ENCODE data around the gene SLC16A4. TPM values are rescaled to one million over a fixed set of nuclear protein-coding genes. Genes with fewer than 3 reads are reported as not detected.

SLC16A4 gene
- total and polyA plus RNA-seq, 12 donors = 1.3 to 3.5 (median 2.4) TPM

GRCh38 chr1:110340207-110340468 lies 50.7 kb downstream of the SLC16A4 start:
- H3K9me3 ChIP-seq = no peaks in the 10 kb centered on the region
- peaks cover 16 to 74% (median 61%) of the 10 kb centered on the region in 9 donors for H3K4me1 ChIP-seq
- peaks cover 0 to 47% (median 5%) of the 10 kb centered on the region in 9 donors for H3K36me3 ChIP-seq
- DNase-seq (no peak), ATAC-seq (no peak)
- TF ChIP-seq, protein P1, sequence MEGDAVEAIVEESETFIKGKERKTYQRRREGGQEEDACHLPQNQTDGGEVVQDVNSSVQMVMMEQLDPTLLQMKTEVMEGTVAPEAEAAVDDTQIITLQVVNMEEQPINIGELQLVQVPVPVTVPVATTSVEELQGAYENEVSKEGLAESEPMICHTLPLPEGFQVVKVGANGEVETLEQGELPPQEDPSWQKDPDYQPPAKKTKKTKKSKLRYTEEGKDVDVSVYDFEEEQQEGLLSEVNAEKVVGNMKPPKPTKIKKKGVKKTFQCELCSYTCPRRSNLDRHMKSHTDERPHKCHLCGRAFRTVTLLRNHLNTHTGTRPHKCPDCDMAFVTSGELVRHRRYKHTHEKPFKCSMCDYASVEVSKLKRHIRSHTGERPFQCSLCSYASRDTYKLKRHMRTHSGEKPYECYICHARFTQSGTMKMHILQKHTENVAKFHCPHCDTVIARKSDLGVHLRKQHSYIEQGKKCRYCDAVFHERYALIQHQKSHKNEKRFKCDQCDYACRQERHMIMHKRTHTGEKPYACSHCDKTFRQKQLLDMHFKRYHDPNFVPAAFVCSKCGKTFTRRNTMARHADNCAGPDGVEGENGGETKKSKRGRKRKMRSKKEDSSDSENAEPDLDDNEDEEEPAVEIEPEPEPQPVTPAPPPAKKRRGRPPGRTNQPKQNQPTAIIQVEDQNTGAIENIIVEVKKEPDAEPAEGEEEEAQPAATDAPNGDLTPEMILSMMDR (IDR thresholded peaks at IDR 0.05) = no peak
- H3K27ac ChIP-seq = peak overlapping the region in 9 of 10 donors; percentile 59 to 99 (median 95)
- WGBS, 2 donors = 8 to 10% methylated on average over 9 of the region's 9 CpGs
- intact Hi-C loops (cut with DNase I) = loop anchor here in 3 of 10 donors (5.0 to 10.0 kb wide), 3 partner anchors 47 to 67 kb away; partner anchors contain the start of genes LAMTOR5 (in 1 of the 3) and SLC16A4 (in 1 of the 3)
- peak overlapping the region; percentile 54 to 98 (median 82) for H3K4me3 ChIP-seq
- H3K27me3 ChIP-seq = no peaks in the 10 kb centered on the region

DNA sequence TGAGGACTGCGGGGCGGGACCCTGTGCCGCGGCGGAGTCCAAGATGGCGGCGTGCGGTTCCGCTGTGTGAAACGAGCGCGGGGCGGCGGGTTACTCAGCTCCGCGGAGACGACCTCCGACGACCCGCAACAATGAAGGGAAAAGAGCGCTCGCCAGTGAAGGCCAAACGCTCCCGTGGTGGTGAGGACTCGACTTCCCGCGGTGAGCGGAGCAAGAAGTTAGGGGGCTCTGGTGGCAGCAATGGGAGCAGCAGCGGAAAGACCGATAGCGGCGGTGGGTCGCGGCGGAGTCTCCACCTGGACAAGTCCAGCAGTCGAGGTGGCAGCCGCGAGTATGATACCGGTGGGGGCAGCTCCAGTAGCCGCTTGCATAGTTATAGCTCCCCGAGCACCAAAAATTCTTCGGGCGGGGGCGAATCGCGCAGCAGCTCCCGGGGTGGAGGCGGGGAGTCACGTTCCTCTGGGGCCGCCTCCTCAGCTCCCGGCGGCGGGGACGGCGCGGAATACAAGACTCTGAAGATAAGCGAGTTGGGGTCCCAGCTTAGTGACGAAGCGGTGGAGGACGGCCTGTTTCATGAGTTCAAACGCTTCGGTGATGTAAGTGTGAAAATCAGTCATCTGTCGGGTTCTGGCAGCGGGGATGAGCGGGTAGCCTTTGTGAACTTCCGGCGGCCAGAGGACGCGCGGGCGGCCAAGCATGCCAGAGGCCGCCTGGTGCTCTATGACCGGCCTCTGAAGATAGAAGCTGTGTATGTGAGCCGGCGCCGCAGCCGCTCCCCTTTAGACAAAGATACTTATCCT lies 51.2 kb downstream of the SLC16A4 start:
- peaks cover 16 to 68% (median 55%) of the 10 kb centered on the region in 9 donors for H3K4me1 ChIP-seq
- intact Hi-C loops (cut with DNase I) = loop anchor here in 9 of 10 donors (1.0 to 10.0 kb wide), 6 partner anchors 48 to 68 kb away; partner anchors contain the start of genes LAMTOR5 (in 8 of the 9) and SLC16A4 (in 1 of the 9)

DNA sequence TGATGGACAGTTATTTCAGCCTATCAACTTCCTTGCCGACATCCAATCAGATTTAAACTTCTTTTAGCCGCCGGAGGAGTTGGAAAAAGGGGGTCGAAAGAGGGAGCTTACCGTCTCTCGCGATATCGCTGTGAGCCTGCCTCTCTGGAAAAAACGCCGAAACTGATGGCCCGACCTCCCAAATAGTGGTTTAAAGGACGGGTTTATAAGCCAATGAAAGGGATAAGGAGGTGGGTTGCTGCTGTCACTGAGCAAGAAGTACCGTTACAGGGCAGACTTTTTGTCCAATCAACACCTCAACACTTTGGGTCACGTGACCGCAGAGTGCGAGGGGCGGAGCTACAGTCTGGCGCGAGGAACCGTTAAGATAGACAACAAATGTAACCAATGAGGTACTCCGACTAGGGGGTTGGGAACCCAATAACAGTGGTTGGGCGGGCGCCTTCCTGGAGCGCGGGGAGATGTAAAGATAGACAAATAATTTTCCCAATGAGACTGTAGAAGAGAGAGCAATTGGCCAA lies 51.9 kb downstream of the SLC16A4 start, which contains the start of gene RBM15:
Gene RBM15 (plus strand): TSS at position 492 of the 521 bp plus-strand sequence. CDS start 29 bp downstream, at position 521.
- WGBS, 2 donors = 0% methylated on average over 25 of the region's 25 CpGs
- intact Hi-C loops (cut with DNase I) = loop anchor here in 7 of 10 donors (1.0 to 10.0 kb wide), 4 partner anchors 66 to 68 kb away; partner anchors contain the start of gene LAMTOR5 (in 7 of the 7)
- peaks cover 16 to 62% (median 49%) of the 10 kb centered on the region in 9 donors for H3K4me1 ChIP-seq

More for the DNA sequence above, 51.2 kb downstream of the SLC16A4 start:
- 0% methylated on average over 77 of the region's 77 CpGs for WGBS, 2 donors
- TF ChIP-seq, protein P1 (IDR thresholded peaks at IDR 0.05) = peak in 6 of 9 donors; percentile 6 to 51 (median 40)
- H3K9me3 ChIP-seq = no peaks in the 10 kb centered on the region
- ATAC-seq (peak in 5 of 8 donors; percentile 0 to 15 (median 5)), DNase-seq (peak; percentile 52 to 53)
- peak overlapping the region; percentile 54 to 98 (median 82) for H3K4me3 ChIP-seq
- H3K36me3 ChIP-seq = peaks cover 0 to 42% (median 5%) of the 10 kb centered on the region in 9 donors
- H3K27ac ChIP-seq = peak overlapping the region; percentile 39 to 99 (median 92)
- H3K27me3 ChIP-seq = no peaks in the 10 kb centered on the region

More for the DNA sequence above, 51.9 kb downstream of the SLC16A4 start, which contains the start of gene RBM15:
- peak within 1 kb of the TSS; percentile 54 to 98 (median 82) for H3K4me3 ChIP-seq
- no peaks in the 10 kb centered on the region for H3K9me3 ChIP-seq
- TF ChIP-seq, protein P1 (IDR thresholded peaks at IDR 0.05) = no peak
- H3K27ac ChIP-seq = peak within 1 kb of the TSS; percentile 95 to 100 (median 98)
- DNase-seq (peak; percentile 95 to 99), ATAC-seq (peak; percentile 82 to 91 (median 87))
- H3K36me3 ChIP-seq = peaks cover 0 to 36% (median 5%) of the 10 kb centered on the region in 9 donors
- H3K27me3 ChIP-seq = no peaks in the 10 kb centered on the region
